Eye (tissue), 1 donor: ENCODE data around the gene OR9A2.

Experiments used
- DNase-seq: peaks from one replicate; pipeline ENCODE4 v3.0.0-alpha.2; 2015

The OR9A2 gene

GRCh38 chr7:143027032-143027431, at the start of gene OR9A2:
Gene OR9A2 (minus strand): TSS chr7:143027132. CDS start chr7:143027132, 0 bp downstream.
- DNase-seq = no peak

- no peak for DNase-seq
Measured at GRCh38 chr7:143074141-143074540, 47.2 kb upstream of the OR9A2 start.

- no peak for DNase-seq
Measured at GRCh38 chr7:143073556-143073955, 46.6 kb upstream of the OR9A2 start.

GRCh38 chr7:143069912-143070500, 43.1 kb upstream of the OR9A2 start:
- no peak for DNase-seq

- no peak for DNase-seq
Measured at GRCh38 chr7:143068446-143068845, 41.5 kb upstream of the OR9A2 start.

GRCh38 chr7:143063741-143064140, 36.8 kb upstream of the OR9A2 start:
- DNase-seq = no peak

- no peak for DNase-seq
Measured at GRCh38 chr7:143055754-143056153, 28.8 kb upstream of the OR9A2 start.

GRCh38 chr7:143054621-143055020, 27.7 kb upstream of the OR9A2 start:
- DNase-seq = no peak

GRCh38 chr7:143052041-143052440, 25.1 kb upstream of the OR9A2 start, which contains the start of gene OR6V1:
Gene OR6V1 (plus strand): TSS chr7:143052341. CDS start chr7:143052341, 0 bp downstream.
- DNase-seq = no peak

- no peak for DNase-seq
Measured at GRCh38 chr7:143050931-143051330, 24.0 kb upstream of the OR9A2 start.

- no peak for DNase-seq
Measured at GRCh38 chr7:143049362-143049761, 22.4 kb upstream of the OR9A2 start.

GRCh38 chr7:143048827-143049226, 21.9 kb upstream of the OR9A2 start:
- no peak for DNase-seq

GRCh38 chr7:143047326-143047725, 20.4 kb upstream of the OR9A2 start:
- no peak for DNase-seq

GRCh38 chr7:143046426-143046851, 19.5 kb upstream of the OR9A2 start:
- no peak for DNase-seq

- DNase-seq = no peak
Measured at GRCh38 chr7:143043391-143043790, 16.5 kb upstream of the OR9A2 start.

GRCh38 chr7:143042790-143043271, 15.9 kb upstream of the OR9A2 start:
- DNase-seq = peak; percentile 26

- DNase-seq = peak; percentile 28
Measured at GRCh38 chr7:143042159-143042789, 15.3 kb upstream of the OR9A2 start.

- DNase-seq = no peak
Measured at GRCh38 chr7:143041346-143041745, 14.4 kb upstream of the OR9A2 start.

GRCh38 chr7:143040209-143040715, 13.3 kb upstream of the OR9A2 start:
- no peak for DNase-seq

GRCh38 chr7:143038635-143039034, 11.7 kb upstream of the OR9A2 start:
- DNase-seq = no peak

GRCh38 chr7:143027683-143028082, 751 bp upstream of the OR9A2 start:
- no peak for DNase-seq

- DNase-seq = no peak
Measured at GRCh38 chr7:143025371-143025770, 1.6 kb downstream of the OR9A2 start.

- DNase-seq = no peak
Measured at GRCh38 chr7:143023047-143023446, 3.9 kb downstream of the OR9A2 start.

GRCh38 chr7:143018931-143019330, 8.0 kb downstream of the OR9A2 start:
- no peak for DNase-seq
